Thyroid gland (tissue), 4 donors: ENCODE measurements around the gene UNC119.

Experiments
- CTCF ChIP-seq, 6 experiments: fragments of 200-600 bp in 3 of 6; fragments of 450-650 bp in 3 of 6; sonication (generic) in 3 of 6; IDR thresholded peaks; one replicate each; pipeline ENCODE4 v1.5.1; 2016 to 2019; ENCODE audit warnings: antibody characterized with exemption in 6 of 6, mild to moderate bottlenecking in 2 of 6, inconsistent platforms in 1 of 6, moderate library complexity in 1 of 6
- POLR2A ChIP-seq, 2 donors: fragments of 450-650 bp; IDR thresholded peaks; one replicate each; pipeline ENCODE4 v1.6.1; 2017; ENCODE audit warnings: antibody characterized with exemption in 2 of 2, mild to moderate bottlenecking in 2 of 2, moderate library complexity in 1 of 2

GRCh38 chr17:28573521-28573920, 21.1 kb upstream of the UNC119 start:
- no peak for TF ChIP-seq CTCF (IDR thresholded peaks at IDR 0.05)
- TF ChIP-seq POLR2A (IDR thresholded peaks at IDR 0.05): no peak
